HG03280 (cell line): Measurements from ENCODE around the gene CDH4.
"Not testable (repeated sequence)": the region's sequence is repeated elsewhere in the genome, so short reads cannot be mapped to it uniquely, and the experiment has no call there.

Experiments used
- ATAC-seq: cut with Tn5 transposase; IDR thresholded peaks from one replicate; pipeline ENCODE4 v1.9.1; 2021; ENCODE audit warnings: mild to moderate bottlenecking, moderate library complexity; ENCODE audit not compliant: unreplicated experiment

CDH4 gene

DNA sequence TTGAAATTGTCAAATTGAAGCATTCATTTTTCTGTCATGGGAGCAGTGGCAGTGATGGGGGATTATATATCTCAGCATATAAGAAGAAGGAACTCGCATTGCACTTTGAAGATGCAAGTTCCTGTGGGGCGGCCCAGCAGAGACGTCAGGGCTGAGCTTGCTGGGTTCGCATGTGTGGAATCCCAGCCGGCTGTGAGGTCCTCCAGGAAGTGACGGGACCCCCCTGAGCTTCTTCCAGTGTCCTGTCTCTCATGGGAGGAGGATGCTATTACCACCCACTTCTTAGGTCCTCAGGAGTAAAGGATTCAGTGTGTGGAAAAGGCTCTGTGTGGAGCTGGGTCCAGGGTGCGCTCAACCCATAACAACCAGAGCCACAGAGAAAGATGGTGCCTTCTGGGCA lies 201.2 kb downstream of the CDH4 start:
- ATAC-seq: no peak

DNA sequence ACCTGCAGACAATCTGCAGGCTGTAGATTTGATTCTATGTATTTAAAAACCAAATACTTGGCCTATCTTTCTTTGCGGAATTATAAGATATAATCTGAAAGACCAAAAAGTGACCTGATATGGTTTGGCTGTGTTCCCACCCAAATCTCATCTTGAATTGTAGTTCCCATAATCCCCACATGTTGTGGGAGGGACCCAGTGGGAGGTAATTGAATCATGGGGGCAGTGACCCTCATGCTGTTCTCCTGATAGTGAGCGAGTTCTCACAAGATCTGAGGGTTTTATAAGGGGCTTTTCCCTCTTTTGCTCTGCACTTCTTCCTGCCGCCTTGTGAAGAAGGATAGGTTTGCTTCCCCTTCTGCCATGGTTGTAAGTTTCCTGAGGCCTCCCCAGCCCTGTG lies 201.6 kb downstream of the CDH4 start:
- not testable (repeated sequence) for ATAC-seq

DNA sequence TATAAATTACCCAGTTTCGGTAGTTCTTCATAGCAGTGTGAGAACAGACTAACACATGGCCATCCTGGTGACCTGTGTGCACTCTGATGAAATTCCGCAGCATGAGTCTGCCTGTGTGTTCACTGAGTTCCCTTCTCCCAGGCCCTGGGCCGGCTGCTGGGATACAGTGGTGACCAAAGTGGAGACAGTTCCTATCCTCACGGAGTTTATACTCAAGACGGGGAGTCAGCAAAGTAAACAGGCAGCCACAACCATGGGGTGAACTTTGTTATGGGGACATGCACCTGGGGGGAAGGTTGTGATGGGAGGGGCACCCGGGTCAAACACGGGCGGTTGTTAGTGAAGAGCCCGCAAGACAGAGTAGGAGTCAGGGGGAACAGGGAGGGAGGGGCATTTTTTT lies 202.0 kb downstream of the CDH4 start:
- ATAC-seq: no peak

DNA sequence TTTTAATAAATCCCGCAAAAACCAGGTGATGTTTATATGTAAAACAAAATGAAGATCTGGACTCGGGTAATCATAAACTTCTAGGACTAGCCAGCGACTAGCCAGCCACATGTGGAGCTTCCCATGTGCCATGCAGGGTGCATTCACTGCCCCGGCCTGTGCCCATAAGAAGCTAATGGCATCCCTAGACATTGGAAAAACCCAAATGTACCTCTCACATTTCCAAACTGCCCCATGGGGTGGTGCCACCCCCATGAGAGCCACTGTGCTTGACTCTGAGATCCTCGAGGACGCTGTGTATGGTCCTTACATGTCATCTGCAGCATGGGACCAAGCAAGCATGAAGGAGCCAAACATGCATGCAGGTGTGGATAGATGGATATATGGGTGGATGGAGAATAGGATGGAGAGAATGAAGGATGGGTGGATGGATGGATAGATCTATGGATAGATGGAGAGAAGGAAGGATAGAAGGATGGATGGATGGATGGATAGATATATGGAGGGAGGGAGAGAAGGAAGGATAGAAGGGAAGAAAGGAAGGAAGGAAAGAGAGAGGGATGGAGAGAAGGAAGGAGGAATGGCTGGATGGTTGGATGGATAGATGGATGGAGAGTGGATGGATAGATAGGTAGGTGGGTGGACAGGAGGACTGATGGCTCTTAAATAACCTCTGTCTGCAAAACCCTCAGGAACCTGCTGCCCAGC lies 203.6 kb downstream of the CDH4 start:
- ATAC-seq: no peak

DNA sequence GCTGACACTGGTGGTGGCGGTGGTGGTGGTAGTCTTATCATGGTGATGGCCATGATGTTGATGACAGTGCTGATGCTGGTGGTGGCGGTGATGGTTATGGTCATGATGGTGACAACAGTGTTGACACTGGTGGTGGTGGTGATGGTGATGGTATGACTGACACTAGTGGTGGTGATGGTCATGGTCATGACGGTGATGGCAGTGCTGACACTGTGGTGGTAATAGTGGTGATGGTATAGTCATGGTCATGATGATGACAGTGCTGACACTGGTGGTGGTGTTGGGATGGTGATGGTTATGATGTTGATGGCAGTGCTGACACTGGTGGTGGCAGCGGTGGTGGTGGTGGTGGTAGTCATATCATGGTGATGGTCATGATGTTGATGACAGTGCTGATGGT lies 205.7 kb downstream of the CDH4 start:
- no peak for ATAC-seq

DNA sequence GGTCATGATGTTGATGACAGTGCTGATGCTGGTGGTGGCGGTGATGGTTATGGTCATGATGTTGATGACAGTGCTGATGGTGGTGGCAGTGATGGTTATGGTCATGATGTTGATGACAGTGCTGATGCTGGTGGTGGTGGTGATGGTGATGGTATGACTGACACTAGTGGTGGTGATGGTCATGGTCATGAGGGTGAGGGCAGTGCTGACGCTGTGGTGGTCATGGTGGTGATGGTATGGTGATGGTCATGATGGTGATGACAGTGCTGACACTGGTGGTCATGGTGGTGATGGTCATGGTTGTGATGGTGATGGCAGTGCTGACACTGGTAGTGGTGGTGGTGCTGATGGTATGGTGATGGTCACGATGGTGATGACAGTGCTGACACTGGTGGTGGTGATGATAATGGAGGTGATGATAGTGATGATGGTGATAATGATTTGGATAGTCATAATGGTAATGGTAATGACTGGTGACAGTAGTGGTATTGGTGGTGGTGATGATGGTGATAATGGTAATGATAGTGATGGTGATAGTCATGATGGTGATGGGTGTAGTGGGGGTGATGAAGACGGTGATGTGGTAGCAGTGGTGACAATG lies 206.2 kb downstream of the CDH4 start:
- no peak for ATAC-seq

DNA sequence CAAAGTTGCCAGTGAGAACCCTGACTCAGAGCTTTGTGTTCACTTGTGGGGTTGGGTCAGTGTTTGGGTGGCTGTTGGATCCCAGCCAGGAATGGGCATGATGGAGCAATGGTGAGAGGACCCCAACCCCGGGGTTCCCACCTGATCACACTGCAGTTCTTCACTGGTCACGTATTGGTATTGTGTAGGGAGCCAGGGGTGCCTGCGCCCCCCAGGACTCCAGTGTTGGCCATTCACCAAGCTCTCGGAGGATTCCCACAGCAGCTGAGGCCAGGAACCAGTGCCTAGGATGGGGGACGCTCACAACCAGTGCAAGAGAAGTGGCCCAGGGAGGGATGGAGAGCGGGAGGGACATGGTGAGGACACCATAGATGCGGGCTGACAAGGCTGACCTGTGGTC lies 207.2 kb downstream of the CDH4 start:
- ATAC-seq: no peak

DNA sequence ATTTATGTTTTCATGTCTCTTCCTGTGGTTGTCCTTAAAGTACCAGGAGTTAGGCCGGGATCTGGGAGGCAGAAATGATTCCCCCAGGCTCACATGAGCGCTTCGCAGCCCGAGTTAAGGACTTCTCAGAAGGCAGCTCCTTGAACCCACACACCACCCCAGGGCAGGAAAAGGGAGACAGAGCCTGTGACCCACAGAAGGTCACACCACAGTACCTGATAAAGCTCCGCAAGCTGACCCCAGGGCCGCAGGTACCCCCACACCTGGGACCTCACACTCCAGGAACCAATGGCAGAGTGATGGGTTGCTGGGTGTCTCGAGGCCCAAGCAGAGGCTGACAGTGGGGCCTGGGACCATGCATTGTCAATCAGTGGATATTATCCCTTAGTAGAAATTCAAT lies 207.6 kb downstream of the CDH4 start:
- no peak for ATAC-seq

DNA sequence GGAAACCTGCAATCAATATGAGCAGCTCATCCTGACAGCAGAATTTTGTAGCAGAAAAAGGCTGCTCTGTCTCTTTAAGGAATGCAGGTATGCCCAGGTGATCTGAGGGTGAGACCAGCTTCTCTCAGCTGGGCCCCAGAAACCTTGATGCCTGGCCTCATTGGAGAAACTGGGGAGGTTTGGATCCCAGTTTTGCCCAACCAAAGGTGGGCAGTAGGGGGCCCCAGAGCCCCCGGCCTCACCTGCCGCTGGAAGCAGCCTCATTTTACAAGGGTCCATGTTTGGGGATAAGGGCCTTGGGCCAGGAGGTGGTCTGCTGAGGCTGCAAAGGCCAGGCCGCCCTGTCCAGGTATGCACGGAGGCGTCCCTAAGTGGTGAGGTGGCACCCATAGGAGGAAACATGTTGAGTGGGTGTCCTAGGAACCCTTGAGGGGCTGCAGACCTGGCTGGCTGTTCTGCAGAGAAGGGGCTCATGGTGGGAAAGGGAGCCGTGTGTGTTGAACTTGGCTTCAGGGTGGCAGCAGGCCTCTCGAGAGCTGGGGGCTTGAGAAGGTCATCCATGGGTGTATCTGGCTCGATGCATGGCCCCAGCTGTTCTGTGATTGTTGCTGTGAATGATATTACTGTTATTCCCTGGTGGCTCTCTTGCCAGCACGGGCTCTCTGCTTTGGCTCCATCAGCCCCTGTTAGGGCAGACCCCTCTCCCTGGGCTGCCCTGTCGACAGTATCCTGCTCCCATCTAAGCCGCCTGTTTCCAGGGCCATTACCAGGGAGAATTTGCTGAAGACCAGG lies 208.4 kb downstream of the CDH4 start:
- no peak for ATAC-seq

DNA sequence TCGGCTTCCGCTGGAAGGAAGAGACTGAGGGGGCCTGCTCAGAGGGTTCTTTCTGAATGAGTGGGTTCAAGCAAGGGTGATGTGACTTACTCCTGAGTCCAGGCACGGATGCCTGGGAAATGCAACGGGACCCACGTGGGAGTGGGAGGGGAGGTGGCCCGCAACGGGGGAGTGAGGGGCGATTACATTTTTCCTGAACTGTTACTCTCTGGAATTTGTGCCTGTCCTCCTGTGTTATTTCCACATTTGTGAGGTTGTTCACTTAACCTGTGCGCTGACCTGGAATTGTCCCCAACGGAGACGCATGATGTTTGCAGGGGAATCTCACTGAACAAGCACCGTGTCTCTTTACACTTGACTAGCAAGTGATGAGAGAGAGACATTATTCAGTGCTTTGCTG lies 209.4 kb downstream of the CDH4 start:
- ATAC-seq: no peak

DNA sequence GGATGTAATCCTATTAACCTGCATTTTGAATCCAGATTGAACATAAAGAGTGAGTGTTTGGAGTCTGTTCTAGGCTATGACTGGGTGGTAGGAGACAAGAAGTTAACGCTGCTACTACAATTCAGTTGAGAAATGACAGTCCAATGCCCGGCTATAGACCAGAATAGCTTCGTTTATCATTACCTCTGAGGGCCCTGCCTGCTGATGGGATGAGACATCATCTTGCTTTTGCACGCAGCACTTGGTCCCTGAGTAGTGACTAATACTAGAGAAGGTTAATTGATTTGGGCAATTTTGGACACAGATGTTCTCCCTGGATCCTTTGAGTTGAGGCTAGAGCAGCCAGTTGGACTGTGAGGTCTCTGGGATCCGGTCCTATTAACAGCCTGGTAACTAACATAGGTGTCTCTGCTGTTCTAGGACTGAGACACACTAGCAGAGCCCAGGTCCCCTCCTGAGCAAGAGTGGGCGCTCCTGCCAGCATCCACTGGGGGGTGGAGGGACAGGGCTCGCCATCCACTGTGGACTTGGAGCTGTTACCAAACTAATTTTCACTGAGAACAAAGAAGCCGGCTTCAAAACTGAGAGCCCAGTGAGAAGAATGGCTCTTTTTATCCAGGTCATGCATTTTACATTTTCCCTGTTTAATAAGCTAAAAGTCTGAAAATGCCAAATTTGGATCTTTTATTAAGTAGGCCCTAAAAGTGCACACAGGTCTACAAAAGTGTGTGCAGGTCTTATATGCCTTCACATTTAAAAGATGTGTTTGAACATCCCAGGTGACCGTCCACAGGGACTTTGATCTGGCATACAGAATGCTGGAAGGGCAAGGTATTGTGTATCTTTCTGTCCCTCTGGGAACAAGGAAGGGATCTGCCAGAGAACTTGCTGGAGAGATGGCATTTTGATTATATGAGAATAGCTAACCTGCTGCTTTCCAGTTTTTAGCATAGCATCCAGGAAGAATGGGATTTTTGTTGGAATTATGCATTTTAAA lies 212.5 kb downstream of the CDH4 start:
- ATAC-seq: no peak

DNA sequence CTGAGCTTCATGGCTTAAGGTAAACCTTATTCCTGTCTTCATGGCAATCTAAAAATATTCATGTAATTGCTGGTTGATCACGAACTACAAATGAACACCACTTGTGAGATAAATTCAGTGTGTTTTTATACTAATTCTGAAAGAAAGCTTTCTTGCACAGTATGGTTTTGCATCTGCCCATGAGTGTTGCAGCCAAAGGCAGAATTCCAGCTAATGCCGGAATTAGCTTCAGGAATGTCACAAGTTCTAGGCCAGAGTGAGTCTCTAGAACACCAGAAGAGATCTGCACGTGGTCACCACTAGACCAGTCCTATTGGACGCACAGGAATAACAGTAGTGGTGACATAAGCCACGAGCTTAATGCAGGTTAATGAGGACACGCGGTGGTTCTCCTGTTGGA lies 223.7 kb downstream of the CDH4 start:
- no peak for ATAC-seq

DNA sequence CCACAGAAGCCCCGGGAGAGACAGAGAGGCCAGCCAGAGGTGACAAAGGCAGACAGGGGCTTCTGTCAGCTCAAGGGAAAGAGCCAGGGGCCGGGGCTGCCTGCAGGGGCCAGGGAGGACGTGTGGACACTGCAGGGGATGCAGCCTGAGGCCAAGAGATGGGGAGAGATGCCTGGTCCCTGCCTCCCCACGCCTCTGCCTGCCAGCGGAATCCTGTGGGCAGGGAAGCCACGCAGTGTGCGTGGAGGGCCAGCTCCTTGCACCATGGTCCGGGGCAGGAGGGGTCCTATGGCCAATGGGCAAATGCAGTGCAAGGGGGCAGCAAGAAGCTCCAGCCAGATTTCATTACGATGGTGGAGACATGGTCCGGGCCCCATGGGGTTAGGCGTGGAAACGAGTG lies 224.9 kb downstream of the CDH4 start:
- ATAC-seq: no peak

DNA sequence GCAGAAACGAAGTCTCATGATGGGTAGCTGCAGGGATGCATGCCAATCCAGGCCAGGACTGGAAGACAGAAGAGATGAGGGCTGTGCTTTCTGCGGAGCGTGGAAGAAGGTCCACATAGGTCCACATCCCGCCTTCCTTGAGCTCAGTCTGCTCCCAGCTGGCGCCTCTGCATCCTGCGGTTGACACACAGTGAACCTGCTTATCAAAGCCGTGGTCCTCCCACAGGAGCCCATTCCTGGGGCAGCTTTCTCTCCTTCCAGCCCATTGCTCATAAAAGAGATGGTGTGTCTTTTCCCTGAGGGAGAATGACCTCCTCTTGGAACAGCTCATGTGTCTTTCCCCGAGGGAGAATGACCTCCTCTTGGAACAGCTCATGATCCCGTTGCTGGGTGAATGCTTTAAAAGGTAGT lies 225.4 kb downstream of the CDH4 start:
- ATAC-seq: no peak

DNA sequence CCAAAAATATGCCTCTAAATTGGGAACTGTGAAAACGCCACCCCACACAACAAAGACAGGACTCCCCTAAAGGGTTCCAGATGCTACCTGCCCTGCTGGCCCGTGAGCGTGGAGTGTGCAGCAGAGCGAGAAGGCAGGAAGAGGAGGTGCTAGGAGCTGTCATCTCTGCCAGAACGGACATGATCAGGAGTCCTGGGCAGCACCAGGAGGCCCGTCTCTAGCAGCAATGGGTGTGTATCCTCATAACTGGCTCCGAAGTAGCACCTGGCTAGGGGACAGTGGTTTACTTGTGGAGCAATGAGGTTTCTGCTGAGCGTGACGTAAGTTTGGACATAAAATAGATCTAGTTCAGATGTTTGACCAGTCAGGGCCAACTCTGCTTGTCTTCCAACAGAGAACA lies 226.0 kb downstream of the CDH4 start:
- ATAC-seq: no peak

DNA sequence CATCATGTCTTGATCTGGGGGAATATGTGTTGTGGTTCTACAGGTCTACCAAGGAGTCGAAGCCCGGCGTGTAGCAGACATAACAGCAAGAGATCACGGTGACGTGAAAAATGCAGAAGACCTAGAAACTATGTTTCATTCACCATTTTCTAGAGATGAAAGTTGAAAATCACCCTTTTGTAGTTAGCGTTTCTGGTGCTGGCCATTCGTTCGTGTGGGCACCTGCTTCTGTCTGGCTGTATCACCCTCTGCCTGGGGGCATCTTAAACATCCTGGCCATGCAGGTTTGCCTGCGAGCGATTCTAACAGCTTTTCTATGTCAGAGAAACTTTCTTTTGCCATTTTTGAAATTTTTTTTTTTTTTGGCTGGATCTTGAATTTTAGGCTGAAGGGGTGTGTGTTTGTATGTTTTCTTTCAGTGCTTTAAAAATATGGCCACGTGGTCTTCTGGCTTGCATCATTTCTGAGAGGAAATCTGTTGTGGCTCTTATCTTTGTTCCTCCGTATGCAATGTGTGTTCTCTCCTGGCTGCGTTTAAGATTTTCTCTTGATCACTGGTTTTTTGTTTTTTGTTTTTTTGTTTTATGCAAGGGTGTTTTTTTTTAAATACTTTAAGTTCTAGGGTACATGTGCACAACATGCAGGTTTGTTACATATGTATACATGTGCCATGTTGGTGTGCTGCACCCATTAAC lies 226.7 kb downstream of the CDH4 start:
- no peak for ATAC-seq

DNA sequence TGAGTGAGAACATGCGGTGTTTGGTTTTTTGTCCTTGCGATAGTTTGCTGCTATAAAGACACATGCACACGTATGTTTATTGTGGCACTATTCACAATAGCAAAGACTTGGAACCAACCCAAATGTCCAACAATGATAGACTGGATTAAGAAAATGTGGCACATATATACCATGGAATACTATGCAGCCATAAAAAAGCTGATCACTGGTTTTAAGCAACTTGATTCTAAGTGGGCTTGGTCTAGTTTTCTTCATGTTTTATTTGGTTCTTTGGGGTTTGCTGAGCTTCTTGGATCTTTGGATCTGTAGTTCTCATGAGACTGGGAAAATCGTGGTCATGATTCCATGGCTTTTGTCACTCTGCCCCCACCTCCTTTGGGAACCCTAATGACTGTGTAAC lies 227.4 kb downstream of the CDH4 start:
- ATAC-seq: not testable (repeated sequence)

DNA sequence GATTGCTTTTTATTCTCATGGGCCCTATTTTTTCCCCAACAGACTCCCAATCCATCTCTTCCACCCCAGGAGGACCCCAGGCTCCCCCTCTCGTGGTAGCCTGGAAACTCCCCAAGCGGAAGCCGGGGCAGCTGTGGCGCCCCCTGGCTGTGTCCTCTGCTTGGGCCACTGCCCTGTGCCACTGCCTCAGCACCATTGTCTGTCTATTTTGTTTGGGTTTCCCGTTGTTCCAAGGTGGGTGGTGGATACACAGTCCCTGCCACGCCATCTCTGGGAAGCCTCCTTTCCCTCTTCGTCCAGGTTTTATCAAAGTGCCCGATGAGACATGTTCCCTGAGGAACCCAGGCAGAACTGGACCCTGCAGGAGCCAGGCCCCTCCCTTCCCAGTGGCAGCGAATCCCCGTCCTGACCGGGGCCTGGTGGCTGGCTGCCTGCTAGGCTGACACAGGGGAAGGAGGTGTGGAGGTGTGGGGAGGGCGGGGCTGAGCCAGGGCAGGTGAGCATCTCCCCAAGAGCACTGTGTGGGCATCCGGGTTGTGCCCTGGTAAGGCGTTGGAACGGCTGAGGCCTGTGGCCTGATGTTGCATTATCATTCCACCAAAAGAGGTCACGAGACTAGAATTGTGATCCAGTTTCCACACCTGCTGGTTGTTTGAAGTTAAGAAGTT lies 228.2 kb downstream of the CDH4 start:
- no peak for ATAC-seq

DNA sequence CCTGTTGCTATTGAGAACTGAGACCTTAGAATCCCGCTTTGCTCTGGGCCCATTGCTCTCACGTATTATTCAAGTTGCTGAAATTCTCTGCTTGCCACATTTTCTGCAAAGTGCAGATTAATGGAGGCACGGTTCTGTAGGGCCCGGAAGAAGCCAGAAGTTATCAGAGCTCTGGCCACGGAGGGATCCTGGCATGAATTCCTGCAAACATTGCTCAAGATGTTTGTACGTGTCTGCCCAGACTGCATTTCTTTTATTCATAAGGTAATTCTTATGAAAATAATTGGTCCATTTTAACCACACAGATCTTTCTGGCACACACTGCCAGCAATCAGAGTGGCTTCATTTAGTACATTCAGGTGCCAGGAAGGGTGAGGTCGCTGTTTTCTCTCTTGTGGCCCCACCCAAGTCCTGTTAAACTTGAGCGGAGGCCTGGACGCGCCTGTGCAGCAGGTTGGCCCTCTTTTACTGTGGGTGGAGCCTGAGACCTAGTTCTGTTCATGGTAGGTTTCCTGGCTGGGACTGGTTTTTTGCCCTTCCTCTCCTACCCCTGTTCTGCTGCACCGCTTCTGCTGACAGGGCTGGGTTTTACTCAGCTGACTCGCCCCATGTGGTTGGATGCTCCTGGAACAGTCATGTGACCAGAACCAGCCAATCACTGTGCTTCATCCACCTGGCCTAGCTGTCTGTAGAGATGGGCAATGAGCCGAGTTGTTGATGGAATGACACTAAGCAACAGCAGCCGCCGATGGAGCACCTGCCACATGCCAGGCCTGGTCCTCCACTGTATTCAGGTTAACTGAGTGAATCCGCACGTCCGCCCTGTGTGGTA lies 230.2 kb downstream of the CDH4 start:
- ATAC-seq: no peak
